Heart right ventricle (tissue), 16 donors: ENCODE results near the gene RNASE9. TPM values are rescaled to one million over a fixed set of nuclear protein-coding genes. Genes with fewer than 3 reads are reported as not detected.

Experiments
- ATAC-seq, 8 donors: fragments of 200-7000 bp; cut with Tn5 transposase; one replicate each; pipeline ENCODE4 v1.9.1; 2020; ENCODE audit warnings: mild to moderate bottlenecking in 8 of 8, moderate library complexity in 8 of 8, moderate number of reproducible peaks in 1 of 8
- DNase-seq, 2 donors: peaks; one replicate each; pipeline ENCODE4 v3.0.0-alpha.2; 2020
- H3K27ac ChIP-seq, 10 donors: fragments of 200-600 bp; sonication (generic) in 2 of 10; one replicate each; pipeline versions ENCODE4 v1.5.0 to v1.8.0; 2020 to 2022; ENCODE audit warnings: mild to moderate bottlenecking in 3 of 10
- H3K27me3 ChIP-seq, 7 donors: fragments of 200-600 bp; one replicate each; pipeline ENCODE4 v1.8.0; 2021 to 2022; ENCODE audit warnings: mild to moderate bottlenecking in 2 of 7
- H3K36me3 ChIP-seq, 9 donors: fragments of 200-600 bp; sonication (generic) in 1 of 9; one replicate each; pipeline versions ENCODE4 v1.5.0 to v1.8.0; 2020 to 2022; ENCODE audit warnings: mild to moderate bottlenecking in 2 of 9
- H3K4me1 ChIP-seq, 9 donors: fragments of 200-600 bp; sonication (generic) in 1 of 9; one replicate each; pipeline versions ENCODE4 v1.5.0 to v1.8.0; 2020 to 2022; ENCODE audit warnings: mild to moderate bottlenecking in 4 of 9
- H3K4me3 ChIP-seq, 10 donors: fragments of 200-600 bp; sonication (generic) in 2 of 10; one replicate each; pipeline versions ENCODE4 v1.5.0 to v1.8.0; 2020 to 2022; ENCODE audit warnings: mild to moderate bottlenecking in 7 of 10, moderate library complexity in 2 of 10
- H3K9me3 ChIP-seq, 11 donors: fragments of 200-600 bp in 10 of 11; sonication (generic) in 2 of 11; one replicate each; pipeline versions ENCODE4 v1.5.0 to v1.8.0; 2013 to 2022; ENCODE audit warnings: mild to moderate bottlenecking in 2 of 11, control low read depth in 1 of 11, moderate library complexity in 1 of 11
- CTCF ChIP-seq, 9 donors: fragments of 200-600 bp; sonication (generic) in 2 of 9; IDR thresholded peaks; one replicate each; pipeline versions ENCODE4 v1.5.0 to v1.8.0; 2021 to 2022; ENCODE audit warnings: antibody characterized with exemption in 9 of 9, mild to moderate bottlenecking in 5 of 9, moderate library complexity in 1 of 9
- WGBS, 2 donors: extraction: QIAGEN DNeasy Blood & Tissue Kit; methylation state at CpG; one replicate each; pipeline ENCODE4 v1.1.7; 2013; ENCODE audit warnings: inconsistent platforms in 1 of 2; 5-methylcytosine and 5-hydroxymethylcytosine counted together
- intact Hi-C, 10 donors: fragments of 100-400 bp; cut with DNase I; formaldehyde crosslinking; loops; one replicate each; pipeline versions ENCODE4 v1.11.1 to v1.14.2; 2022
- long read RNA-seq, 3 donors: library from polyadenylated mRNA; unstranded; transcript quantifications; one replicate each; pipeline ENCODE4 v2.0.0, GENCODE V29; 2020 to 2021
- polyA plus RNA-seq, 2 donors: library from polyadenylated mRNA; stranded (reverse); fragments of 200-250 nt; gene quantifications; one replicate each; pipeline ENCODE4 v1.2.3, GENCODE V29; 2013
- total RNA-seq, 10 donors: library from RNA; stranded (reverse); fragmentation: NEBNext Ultra II Directional in 3 of 10; extraction: Animal tissue kit (Norgen Biotek cat#: 25700) in 3 of 10; gene quantifications; one replicate each; pipeline versions ENCODE4 v1.2.1 to v1.2.4, GENCODE V29; 2021 to 2023
- donor health status: Arrhythmogenic right ventricular cardiomyopathy.
- donor health status: ischemic (EF 13 %, LVEDD 7.1; RV severe dilation, severe dysfunction).
- donor health status: healthy with polysubstance abuse.
- donor health status: DM: no; HTN: yes; CAD: no.
- donor health status: DM: no; HTN: no; CAD: no.
- donor health status: ischemic (EF 25% LVEDD 6.9; RV normal size, moderate dysfunction).
- donor health status: ischemic (EF 25% LVEDD 5.7; RV mildly dilated, moderate dysfunction).
- donor health status: healthy.
- donor health status: DM: yes; HTN: yes; CAD: no.
- donor health status: Ischemic cardiomyopathy.
- donor health status: ischemic (EF 35%, LVEDD 5.7; RV mildly dilated, moderate dysfunction).
- donor health status: nonischemic (EF 11% LVEDD 7.7; RV severe dilation, severe dysfunction).
- donor health status: DM: yes; HTN: yes; CAD: no.
- donor health status: PGD.
- donor health status: ischemic (EF 29% LVEDD 5.4; RV normal size, mild dysfunction).
- donor health status: nonischemic (EF 23%, LVEDD 6.1; RV moderate dilation, normal function).

Gene RNASE9
- total RNA-seq (not detected), polyA plus RNA-seq (not detected)
- long read RNA-seq, donor 1: 0 reads
- long read RNA-seq, donor 2: 0 reads
- long read RNA-seq, donor 3: 0 reads

- Histone ChIP-seq H3K36me3 (no peaks in the 10 kb centered on the region), H3K4me1 (no peaks in the 10 kb centered on the region), H3K9me3 (no peaks in the 10 kb centered on the region), H3K4me3 (no peak within 1 kb of the TSS), H3K27ac (no peak within 1 kb of the TSS), H3K27me3 (no peaks in the 10 kb centered on the region)
- no peak for TF ChIP-seq CTCF (IDR thresholded peaks at IDR 0.05)
- ATAC-seq: no peak
- no peak for DNase-seq
- intact Hi-C loops: no loop called here
- WGBS, 2 donors: 95% methylated on average over 3 of the region's 3 CpGs
Observed at GRCh38 chr14:20560961-20561360, at the start of gene RNASE9. RNASE9 (minus strand) TSS chr14:20561047.

- H3K4me1 ChIP-seq: peaks cover 3 to 44% (median 22%) of the 10 kb centered on the region in 9 donors
- ATAC-seq (peak; percentile 63 to 92 (median 69)), DNase-seq (peak; percentile 78 to 82)
- no peaks in the 10 kb centered on the region for H3K27me3 ChIP-seq
- 4 to 6% methylated on average over 27 of the region's 27 CpGs for WGBS, 2 donors
- intact Hi-C loops: loop anchor here in 9 of 10 donors (1.0 to 10.0 kb wide), 9 partner anchors 72 to 283 kb away; partner anchors contain the start of genes APEX1 (in 3 of the 9), PARP2 (in 3 of the 9), RNASE4 (in 2 of the 9) and ANG (in 1 of the 9)
- no peak for TF ChIP-seq CTCF (IDR thresholded peaks at IDR 0.05)
- no peaks in the 10 kb centered on the region for H3K36me3 ChIP-seq
- no peaks in the 10 kb centered on the region for H3K9me3 ChIP-seq
- peak overlapping the region; percentile 69 to 96 (median 76) for H3K4me3 ChIP-seq
- H3K27ac ChIP-seq: peak overlapping the region in 7 of 10 donors; percentile 33 to 75 (median 59)
Observed at GRCh38 chr14:20610002-20610765, 49.3 kb upstream of the RNASE9 start.

- Histone ChIP-seq H3K4me3 (peak overlapping the region; percentile 69 to 96 (median 76)), H3K9me3 (no peaks in the 10 kb centered on the region), H3K27me3 (no peaks in the 10 kb centered on the region), H3K4me1 (peaks cover 3 to 39% (median 21%) of the 10 kb centered on the region in 9 donors), H3K27ac (peak overlapping the region in 8 of 10 donors; percentile 29 to 75 (median 54)), H3K36me3 (no peaks in the 10 kb centered on the region)
- peak; percentile 26 to 67 (median 60) for ATAC-seq
- intact Hi-C loops: loop anchor here (1.0 to 10.0 kb wide), 22 partner anchors 73 to 287 kb away; partner anchors contain the start of genes TEP1 (in 6 of the 10), APEX1 (in 3 of the 10), PARP2 (in 3 of the 10) and RNASE4 (in 2 of the 10)
- peak; percentile 90 to 99 (median 94) for TF ChIP-seq CTCF (IDR thresholded peaks at IDR 0.05)
- 0% methylated on average over 44 of the region's 44 CpGs for WGBS, 2 donors
- peak; percentile 28 to 72 for DNase-seq
Observed at GRCh38 chr14:20609215-20610001, 48.6 kb upstream of the RNASE9 start.
